GM12873 (cell line): ENCODE measurements around the gene TMEM179.

Experiments used
- CTCF ChIP-seq: IDR thresholded peaks from 2 replicates; pipeline ENCODE4 v1.5.1; 2012; ENCODE audit warnings: low read depth, mild to moderate bottlenecking, moderate library complexity, low read length, control low read depth; ENCODE audit not compliant: insufficient read depth; ENCODE audit errors: missing control alignments

The TMEM179 gene

DNA sequence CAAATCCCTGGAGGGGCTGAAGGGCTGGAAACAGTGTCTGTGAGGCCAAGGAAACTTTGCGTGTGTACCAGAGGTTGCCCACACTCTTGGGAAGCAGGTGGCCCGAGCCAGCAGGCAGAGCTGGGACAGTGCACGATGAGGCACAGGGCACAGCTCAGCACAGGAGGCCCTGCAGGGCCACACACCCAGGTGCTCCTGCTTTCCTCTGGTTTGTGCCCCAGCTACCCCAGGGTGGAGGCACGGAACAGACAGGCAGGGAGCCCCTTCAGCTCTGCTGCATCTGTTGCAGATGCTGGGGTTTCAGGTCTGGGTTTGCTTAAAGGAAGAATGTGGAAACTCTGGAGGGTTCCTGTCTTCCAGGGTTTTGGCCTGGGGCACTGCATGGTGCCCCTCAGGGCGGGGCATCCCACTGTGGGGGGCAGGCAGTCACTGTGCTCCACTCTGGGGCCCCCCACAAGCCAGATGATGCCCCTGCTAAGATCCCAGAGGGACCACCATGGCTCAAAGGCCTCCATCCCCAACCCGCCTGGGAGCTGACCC is 8.6 kb downstream of the TMEM179 start:
- no peak for TF ChIP-seq CTCF

- TF ChIP-seq CTCF: no peak
Observed at GRCh38 chr14:104595116-104595675, 9.4 kb downstream of the TMEM179 start.

DNA sequence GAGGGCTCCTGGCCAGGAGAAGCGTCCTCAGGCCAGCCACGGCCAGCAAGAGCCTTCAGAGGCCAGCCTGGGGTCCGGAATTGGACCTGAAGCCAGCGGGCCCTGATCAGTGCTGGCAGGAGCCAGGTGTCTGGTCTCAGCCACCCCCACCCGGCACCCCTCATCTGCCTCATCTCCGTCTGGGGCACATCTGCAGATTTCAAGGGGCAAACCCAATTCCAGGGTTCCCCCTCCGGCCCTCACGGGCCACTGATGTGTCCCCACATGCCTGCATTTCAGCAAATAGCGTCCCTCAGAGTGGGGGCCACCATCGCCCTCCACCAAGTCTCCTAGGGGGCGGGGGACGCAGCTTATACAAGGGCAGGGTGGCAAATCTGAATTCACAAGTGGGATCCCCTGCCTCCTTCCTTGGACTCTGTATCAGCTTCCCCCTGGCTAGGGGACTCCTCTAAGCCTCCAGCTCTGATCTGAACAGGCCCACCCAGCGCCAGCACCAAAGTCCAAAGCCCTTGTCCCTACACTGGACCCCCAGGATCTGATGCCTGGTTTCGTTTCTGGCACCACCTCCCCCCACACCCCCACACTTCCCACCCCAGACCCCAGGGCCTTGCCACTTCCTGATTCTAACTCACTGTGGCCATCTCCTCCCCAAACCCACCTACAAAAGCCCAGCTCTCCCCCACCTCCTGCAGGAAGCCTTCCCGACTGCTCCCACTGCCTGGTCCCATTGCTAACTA is 10.1 kb downstream of the TMEM179 start:
- TF ChIP-seq CTCF: no peak

GRCh38 chr14:104593710-104594136 is 10.8 kb downstream of the TMEM179 start:
- no peak for TF ChIP-seq CTCF

DNA sequence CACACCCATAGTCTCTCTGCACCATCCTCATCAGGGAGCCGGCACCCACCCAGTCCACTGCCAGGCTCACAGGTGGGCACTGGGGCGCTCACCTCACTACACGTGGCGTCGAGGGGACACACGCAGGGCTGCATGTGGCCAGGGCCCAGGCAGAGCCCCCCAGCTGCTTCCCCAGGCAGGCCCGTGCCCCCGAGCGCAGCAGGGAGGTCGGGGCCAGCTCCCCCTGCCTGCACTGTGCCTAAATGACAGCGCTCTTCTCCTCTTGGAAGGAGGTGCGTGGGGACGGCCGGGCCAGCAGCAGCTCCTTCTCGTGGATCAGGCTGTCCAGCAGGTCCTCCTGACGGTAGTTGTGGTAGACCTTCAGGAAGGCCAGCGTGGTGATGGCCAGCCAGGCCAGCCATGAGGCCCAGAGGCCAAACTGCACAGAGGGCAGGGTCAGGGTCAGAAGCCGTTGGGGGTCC is 11.3 kb downstream of the TMEM179 start:
- no peak for TF ChIP-seq CTCF

- TF ChIP-seq CTCF: no peak
Observed at GRCh38 chr14:104592785-104593184, 11.8 kb downstream of the TMEM179 start.

- no peak for TF ChIP-seq CTCF
Observed at GRCh38 chr14:104592292-104592672, 12.3 kb downstream of the TMEM179 start.
